Measurements from ENCODE around the gene HOXB5. TPM values are rescaled to one million over a fixed set of nuclear protein-coding genes. Genes with fewer than 3 reads are reported as not detected.

Gene HOXB5
- total RNA-seq, 1 experiment from 2014 or later, result not detected

DNA sequence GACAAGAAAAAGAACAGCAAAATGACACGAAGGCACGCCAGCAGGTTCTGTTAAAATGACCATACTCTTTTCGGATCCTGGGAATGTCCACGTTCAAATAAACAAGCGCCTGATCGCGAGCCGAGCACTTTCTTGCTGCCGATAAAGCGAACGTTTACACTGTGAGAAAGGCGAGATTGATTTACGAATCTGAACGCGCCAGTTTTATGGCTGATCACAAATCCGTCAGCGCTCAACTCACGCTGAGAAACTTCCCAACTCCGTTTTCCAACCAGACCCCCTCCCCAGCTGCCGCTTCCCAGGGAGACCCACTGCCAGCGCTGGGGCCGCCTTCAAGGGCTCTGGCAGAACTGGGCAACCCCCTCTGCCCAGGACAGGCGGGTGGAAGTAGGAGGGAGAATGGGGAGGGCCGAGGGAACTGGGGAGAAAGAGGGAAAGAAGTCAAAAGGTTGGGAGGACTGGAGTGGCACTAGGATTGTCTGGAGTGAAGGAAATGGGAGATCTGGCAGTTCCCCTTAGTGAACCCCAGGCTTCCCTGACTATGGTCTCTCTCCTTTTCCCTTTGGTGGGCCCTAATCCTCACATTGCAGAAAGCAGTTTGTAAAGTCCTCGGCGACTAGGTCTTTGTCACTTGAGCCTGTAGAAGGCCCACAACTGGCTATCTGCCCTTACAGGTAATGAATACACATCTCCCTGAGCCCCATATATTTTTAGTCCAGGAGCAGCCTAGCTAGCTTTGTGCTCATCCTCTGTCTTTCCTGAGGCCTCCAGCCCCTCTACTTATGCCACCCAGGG, 22.4 kb downstream of the HOXB5 start:
- in situ Hi-C loops (cut with HindIII; ENCODE audit: low pct_unique_long_range_greater_than_20kb, low sequenced_read_pairs), result no loop called here
- DNase-seq (ENCODE audit: low read depth), result no peak

- no peak for DNase-seq (ENCODE audit: low read depth)
- in situ Hi-C loops (cut with HindIII; ENCODE audit: low pct_unique_long_range_greater_than_20kb, low sequenced_read_pairs), result no loop called here
These were observed 23.1 kb downstream of the HOXB5 start for GRCh38 chr17:48570325-48571023.

DNA sequence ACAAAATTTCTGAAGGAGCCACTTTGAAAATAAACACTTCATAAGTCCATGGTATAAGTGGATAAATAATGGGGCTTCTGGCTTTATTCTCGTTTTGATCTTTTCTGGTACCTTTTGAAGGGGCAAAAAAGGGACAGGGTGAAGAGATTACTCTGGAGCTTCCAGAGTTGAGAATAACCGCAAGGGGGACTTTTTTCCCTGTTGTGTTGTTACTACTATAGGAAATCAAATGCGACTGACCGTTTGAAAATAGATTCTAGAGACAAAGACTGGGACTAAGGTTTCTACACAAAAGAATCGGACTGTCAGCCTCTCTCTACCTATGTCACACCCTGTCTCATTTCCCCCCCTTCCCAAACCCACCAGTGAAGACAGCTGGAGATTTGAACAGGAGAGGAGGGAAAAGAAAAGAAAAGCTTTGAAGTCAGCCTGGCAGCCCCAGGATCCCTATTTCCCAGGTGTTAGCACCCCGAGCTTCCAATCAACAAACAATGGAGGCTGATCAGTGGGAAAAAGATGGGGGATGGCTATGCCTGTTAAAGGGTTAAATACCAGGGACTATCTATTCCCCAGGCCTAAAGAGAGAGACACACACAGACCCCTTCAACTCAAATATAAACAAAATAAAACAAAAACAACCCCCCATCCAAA, 23.8 kb downstream of the HOXB5 start:
- in situ Hi-C loops (cut with HindIII; ENCODE audit: low pct_unique_long_range_greater_than_20kb, low sequenced_read_pairs), result no loop called here
- DNase-seq (ENCODE audit: low read depth), result no peak

DNA sequence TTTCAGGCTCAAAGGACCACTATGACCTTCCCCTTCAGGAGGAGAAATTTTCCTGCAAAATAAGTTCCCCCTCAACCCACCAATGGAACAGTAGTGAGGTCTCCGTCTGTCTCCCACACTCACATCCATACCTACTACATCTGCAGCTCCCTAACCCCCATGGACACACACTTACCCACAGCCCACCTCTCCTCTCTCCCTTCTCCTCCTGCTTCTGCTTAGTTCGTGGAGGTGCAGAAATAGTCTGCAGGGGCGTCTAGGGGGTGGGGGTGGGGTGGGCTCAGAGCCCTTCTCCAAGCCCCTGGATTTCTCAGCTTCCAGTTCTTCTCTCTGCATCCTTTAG, 24.4 kb downstream of the HOXB5 start:
- no peak for DNase-seq (ENCODE audit: low read depth)
- in situ Hi-C loops (cut with HindIII; ENCODE audit: low pct_unique_long_range_greater_than_20kb, low sequenced_read_pairs), result no loop called here

DNA sequence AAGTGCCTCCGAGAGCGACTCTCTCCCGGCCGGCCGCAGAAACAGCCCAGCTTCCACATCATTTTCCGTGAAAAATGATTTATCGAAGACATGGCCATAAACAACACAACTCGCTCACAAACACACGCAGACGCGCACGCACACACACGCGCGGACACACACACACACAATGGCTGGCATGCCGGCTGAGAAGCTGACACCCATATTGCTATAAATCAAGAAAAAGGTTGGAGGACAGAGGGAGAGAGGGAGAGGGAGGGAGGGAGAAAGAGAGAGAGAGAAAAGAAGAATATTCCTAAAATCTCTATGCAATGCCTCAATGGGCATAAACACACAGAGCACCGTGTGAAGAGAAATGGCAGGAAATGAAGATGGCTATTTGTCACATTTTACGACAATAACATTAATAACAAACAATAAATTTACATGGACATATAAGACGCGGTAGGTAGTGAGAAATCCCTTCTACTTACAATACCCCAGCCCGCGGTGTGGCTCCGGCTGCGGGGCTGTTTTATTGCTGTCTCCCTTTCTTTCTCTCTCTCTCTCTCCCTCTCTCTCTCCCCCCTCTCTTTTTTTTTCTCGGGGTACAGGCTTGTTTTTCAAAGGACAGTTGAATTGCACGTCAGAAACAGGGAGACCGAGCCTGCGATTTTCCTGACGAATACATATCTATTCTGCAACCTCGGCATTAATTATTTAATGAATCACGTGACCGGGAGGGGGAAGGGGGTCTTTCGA, 24.9 kb downstream of the HOXB5 start:
- no peak for DNase-seq (ENCODE audit: low read depth)
- in situ Hi-C loops (cut with HindIII; ENCODE audit: low pct_unique_long_range_greater_than_20kb, low sequenced_read_pairs), result no loop called here

GRCh38 chr17:48567646-48568354, 25.8 kb downstream of the HOXB5 start:
- in situ Hi-C loops (cut with HindIII; ENCODE audit: low pct_unique_long_range_greater_than_20kb, low sequenced_read_pairs), result no loop called here
- no peak for DNase-seq (ENCODE audit: low read depth)

GRCh38 chr17:48567209-48567608, 26.4 kb downstream of the HOXB5 start:
- no peak for DNase-seq (ENCODE audit: low read depth)
- in situ Hi-C loops (cut with HindIII; ENCODE audit: low pct_unique_long_range_greater_than_20kb, low sequenced_read_pairs), result no loop called here

DNA sequence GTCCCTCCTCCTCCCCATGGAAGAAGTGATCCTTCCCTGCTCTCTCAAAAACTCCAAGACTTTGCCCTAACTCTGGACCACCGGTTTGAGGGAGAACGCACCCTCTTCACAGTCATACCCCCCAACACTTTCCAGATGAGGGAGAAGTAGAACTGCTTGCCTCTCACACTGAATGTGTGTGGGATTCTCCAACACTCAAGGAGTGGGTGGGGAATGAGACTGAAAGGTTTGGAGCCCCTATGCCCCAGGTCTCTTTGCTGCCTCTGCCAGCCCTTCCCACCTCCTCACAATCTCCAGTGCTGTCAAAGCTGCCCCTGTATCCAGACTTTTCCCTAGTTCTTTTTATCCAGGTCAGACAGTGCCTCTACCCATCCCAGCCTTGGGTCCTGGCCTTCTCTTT, 26.9 kb downstream of the HOXB5 start:
- DNase-seq (ENCODE audit: low read depth), result no peak
- in situ Hi-C loops (cut with HindIII; ENCODE audit: low pct_unique_long_range_greater_than_20kb, low sequenced_read_pairs), result no loop called here

DNA sequence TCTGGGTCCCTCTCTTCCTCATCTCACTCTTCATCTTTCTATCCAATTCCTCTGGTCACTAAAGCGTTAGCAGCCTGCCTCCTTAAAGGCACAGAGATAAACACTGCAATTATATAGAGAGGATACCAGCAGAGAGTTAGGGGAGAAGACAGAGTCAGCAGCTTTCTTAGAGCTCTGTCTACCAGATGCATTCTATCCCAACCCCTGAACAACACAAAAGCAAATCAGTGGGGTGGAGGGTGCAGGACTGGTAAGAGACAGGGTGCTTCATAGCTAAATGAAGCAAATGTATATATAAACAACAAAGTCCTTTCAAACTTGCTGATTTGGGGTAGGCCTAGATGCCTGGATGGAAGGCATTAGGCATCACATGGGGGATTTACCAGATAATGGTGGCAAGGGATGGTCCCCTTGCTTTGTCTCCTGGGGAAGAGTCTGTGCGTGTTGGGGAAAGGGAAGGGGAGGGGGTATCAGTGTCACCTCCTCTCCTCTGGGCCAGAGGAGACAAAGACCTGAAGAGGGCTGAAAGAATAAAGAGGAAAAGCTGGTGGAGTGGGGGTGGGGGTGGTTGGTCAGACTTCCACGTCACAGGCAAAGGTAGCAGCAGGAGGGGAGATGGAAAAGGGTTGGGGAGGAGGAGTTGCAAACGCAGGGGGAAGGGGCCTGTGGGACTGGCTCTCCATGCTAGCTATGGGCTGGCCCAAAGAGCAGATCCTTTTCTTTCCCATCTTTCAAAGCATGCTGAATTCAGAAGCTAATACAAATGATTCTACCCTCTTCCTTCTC, 27.5 kb downstream of the HOXB5 start:
- no peak for DNase-seq (ENCODE audit: low read depth)
- in situ Hi-C loops (cut with HindIII; ENCODE audit: low pct_unique_long_range_greater_than_20kb, low sequenced_read_pairs), result no loop called here

DNA sequence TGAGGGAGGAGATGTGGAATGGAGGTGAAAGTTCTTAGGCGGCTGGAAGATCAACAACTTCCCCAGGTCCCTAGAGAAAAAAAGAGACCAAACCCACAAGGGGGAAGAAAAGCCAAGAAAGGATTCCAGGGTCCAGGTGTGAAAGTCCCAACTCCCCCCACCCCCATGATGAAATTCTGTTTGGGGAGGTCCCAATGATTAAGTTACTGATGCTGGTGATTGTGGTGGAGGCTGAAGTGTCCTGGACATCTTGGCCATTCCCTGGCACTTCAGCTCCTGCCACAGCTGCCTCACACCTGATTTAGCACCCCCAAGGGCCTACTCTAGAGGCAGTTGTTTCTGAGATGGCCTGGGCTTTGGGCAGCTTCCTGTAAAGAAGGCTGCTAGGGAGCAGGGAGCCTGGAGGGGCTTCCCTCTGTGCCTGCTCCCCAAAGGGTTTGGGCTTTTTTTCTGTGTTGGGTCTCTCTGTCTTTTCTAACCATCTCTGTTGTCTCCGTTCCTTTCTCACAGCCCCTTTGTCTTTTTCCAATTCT, 28.5 kb downstream of the HOXB5 start:
- no peak for DNase-seq (ENCODE audit: low read depth)
- in situ Hi-C loops (cut with HindIII; ENCODE audit: low pct_unique_long_range_greater_than_20kb, low sequenced_read_pairs), result no loop called here

DNA sequence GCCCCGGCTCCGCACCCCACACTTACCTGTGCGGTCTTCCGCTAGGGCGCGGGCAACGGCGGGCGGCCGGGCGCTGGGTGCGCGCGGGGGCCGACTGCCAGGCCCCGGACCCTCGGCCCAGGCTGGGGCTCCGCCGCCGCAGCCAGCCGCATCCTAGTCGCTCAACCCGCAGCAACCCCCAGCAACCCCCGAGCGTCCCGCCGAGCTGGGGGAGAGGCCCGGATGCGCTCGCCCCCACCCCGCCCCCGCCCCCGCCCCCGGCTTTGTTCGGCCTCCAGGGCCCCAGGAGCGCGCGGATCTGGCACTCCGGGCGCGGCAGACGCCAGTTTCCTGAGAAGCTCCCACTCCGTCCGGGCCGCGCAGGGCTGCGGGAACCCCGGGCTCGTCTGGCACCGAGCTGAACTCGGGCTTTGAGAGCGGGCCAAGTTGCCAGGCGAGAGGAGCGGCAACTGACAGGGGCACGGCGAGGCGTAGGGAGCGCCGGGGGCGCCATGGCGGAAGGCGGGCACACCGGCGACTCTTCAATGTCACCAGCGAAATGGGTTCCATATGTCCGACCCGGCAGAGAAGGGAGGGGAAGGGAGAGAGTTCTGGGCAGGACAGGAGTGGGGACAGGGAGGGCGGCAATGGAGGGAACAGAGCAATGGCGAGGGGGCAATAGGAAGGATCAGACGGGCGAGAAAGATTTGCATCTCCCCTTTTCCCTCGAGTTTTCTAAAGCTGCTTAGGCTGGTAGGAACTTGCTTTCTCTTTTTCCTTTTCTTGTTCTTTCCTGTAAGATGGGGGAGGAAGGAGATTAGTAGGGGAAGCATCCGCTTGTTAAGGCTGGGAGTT, 29.2 kb downstream of the HOXB5 start:
- in situ Hi-C loops (cut with HindIII; ENCODE audit: low pct_unique_long_range_greater_than_20kb, low sequenced_read_pairs), result no loop called here
- DNase-seq (ENCODE audit: low read depth), result no peak

- no peak for DNase-seq (ENCODE audit: low read depth)
- in situ Hi-C loops (cut with HindIII; ENCODE audit: low pct_unique_long_range_greater_than_20kb, low sequenced_read_pairs), result no loop called here
These were observed 29.8 kb downstream of the HOXB5 start for GRCh38 chr17:48563867-48564187.

DNA sequence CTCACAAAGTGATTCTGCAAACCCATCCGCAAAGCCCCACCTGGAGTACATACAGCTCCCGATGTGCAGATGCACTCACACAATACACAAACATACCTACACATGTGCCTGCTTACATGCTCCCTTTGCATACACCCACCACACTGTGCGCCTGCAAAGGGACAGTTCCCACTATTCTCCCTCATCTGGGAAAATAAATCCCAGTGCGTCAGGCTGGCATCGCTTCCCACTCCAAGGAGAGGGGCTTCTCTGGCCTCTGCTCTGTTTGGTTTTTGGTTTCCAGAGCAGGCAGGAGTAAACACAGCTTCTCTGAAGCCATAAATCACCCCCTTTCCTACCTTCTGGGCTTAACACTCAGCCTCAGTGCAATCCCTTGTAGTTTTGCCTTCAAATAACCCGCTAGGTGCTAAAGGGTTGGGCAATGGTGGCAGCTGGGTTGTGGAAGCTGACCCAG, 30.2 kb downstream of the HOXB5 start:
- DNase-seq (ENCODE audit: low read depth), result no peak
- in situ Hi-C loops (cut with HindIII; ENCODE audit: low pct_unique_long_range_greater_than_20kb, low sequenced_read_pairs), result no loop called here

DNA sequence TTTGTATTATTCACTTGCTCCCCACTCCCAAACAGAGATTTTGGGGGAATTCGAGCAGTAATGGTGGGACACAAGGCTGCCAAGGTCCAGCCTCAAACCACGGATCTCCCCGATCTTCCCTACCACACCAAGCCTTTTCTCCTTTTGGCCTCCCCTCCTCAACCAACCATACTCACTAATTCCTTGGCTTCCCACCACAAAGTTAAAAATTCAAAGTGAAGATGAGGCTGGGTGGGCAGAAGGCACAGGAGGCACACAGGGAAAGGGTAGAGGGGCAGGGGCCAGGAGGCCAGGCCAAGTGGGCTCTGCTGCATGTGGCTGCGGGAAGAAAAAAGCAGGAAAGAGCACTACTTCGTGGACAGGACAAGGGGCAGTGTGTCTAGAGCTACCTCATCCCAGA, 30.6 kb downstream of the HOXB5 start:
- in situ Hi-C loops (cut with HindIII; ENCODE audit: low pct_unique_long_range_greater_than_20kb, low sequenced_read_pairs), result no loop called here
- no peak for DNase-seq (ENCODE audit: low read depth)

DNA sequence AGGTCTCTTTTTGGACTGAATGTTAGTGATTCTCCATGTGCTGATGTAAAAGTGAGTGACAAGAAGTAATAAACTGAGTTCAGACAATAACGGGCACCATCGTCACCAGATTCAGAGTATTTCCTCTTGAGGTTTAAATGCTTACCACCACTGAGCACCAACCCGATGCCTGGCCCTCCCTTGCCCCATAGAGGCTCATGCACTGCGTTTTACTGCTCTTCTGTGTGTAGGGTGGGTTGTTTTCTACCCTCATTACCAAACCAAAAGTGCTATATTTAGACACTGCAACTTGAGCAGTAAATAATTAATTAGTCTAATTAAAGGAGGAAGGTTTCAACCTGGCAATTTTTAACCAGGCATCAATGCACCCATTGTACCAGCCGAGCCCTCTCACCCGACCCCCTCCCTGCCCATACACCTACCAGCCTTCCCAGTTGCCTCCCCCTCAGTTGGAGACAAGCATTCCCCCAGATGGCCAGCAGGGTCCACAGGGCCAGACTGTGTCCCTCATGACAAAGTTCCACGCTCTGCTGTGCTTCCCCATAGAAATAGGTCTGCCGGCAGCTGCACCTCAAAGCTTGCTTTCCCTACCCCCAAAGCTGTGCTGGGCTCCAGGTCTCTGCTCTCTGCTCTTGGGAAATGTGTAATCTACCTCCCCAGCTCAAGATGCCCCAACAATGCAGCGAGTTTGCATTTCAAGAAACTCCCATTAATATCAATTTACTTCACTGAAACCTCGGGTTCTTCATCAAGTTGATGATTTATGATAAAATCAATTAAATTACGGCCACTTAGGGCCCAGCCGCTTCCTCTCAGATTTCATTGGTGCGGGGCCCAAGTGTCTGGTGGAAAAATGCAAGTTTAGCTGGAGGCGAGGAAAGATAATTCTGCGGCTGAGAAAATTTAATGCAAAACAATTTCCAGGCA, 31.4 kb downstream of the HOXB5 start:
- in situ Hi-C loops (cut with HindIII; ENCODE audit: low pct_unique_long_range_greater_than_20kb, low sequenced_read_pairs), result no loop called here
- no peak for DNase-seq (ENCODE audit: low read depth)
